Measurements from ENCODE around the gene SLC25A17. TPM values are rescaled to one million over a fixed set of nuclear protein-coding genes. Genes with fewer than 3 reads are reported as not detected.
A peak's percentile ranks its signal among the peaks of the same experiment; 100 is the strongest.

SLC25A17 gene
- total RNA-seq, 1 donor from 2014 or later, result 30.1 TPM

DNA sequence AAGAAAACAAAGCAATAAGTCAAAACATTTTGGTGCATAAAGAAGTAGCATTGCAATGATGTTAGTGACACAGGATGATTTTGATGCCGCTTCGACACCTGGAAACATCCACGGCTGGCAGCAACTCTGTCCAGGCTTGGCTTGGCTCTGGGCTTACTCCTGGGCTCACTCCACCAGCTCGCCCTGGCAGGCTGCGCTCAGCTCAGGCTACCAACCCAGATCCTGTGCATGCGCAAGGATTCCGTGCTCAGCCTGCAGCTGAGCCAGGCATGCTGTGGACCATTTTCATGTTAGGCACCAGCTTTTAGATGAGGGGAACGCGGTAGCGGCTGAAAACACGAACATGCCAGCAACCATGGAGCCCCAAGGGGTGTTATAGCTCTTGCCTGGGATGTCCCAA lies 66.0 kb downstream of the SLC25A17 start:
- no peak overlapping the region for H3K4me3 Mint-ChIP-seq
- H3K36me3 Mint-ChIP-seq, result no peaks in the 10 kb centered on the region
- peaks cover 3% of the 10 kb centered on the region for H3K9me3 Mint-ChIP-seq
- H3K27ac Mint-ChIP-seq, result no peak overlapping the region
- H3K4me1 Mint-ChIP-seq, result peaks cover 29% of the 10 kb centered on the region
- DNase-seq (ENCODE audit: low spot score in 2 of 2, unreplicated experiment in 2 of 2), result no peak
- TF ChIP-seq CTCF (IDR thresholded peaks at IDR 0.05; ENCODE audit: unreplicated experiment), result no peak
- no peaks in the 10 kb centered on the region for H3K27me3 Mint-ChIP-seq (ENCODE audit: low read depth)

DNA sequence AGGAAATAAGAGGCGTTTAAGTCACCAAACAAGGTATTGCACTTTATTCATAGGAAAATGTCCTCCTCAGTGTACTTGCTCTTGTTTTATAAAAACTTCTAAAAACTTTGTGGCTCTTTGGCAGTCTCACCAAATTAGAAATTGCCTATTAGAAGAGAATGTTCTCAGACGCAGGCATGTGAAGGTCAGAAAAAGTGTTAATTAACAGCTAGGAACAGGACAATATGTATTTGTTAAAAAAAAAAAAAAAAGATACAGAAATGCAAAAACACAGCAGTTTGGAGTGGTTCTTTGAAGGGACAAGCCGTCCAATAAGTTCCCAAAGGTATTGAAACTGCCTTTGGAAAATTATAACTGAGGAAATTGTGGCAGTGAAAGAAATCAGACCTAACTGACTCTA lies 67.9 kb downstream of the SLC25A17 start:
- Mint-ChIP-seq H3K27me3 (ENCODE audit: low read depth) (no peaks in the 10 kb centered on the region), H3K4me1 (peaks cover 25% of the 10 kb centered on the region), H3K4me3 (no peak overlapping the region), H3K27ac (peak overlapping the region; percentile 73), H3K36me3 (peaks cover 2% of the 10 kb centered on the region), H3K9me3 (peaks cover 3% of the 10 kb centered on the region)
- TF ChIP-seq CTCF (IDR thresholded peaks at IDR 0.05; ENCODE audit: unreplicated experiment), result no peak
- DNase-seq (ENCODE audit: low spot score in 2 of 2, unreplicated experiment in 2 of 2), result no peak

- Mint-ChIP-seq H3K4me1 (peaks cover 25% of the 10 kb centered on the region), H3K27me3 (ENCODE audit: low read depth) (no peaks in the 10 kb centered on the region), H3K36me3 (peaks cover 2% of the 10 kb centered on the region), H3K9me3 (peaks cover 3% of the 10 kb centered on the region), H3K27ac (no peak overlapping the region), H3K4me3 (no peak overlapping the region)
- DNase-seq (ENCODE audit: low spot score in 2 of 2, unreplicated experiment in 2 of 2), result no peak
- no peak for TF ChIP-seq CTCF (IDR thresholded peaks at IDR 0.05; ENCODE audit: unreplicated experiment)
These were observed 69.3 kb downstream of the SLC25A17 start for GRCh38 chr22:40749829-40750228.

- Mint-ChIP-seq H3K9me3 (peaks cover 3% of the 10 kb centered on the region), H3K4me3 (no peak overlapping the region), H3K36me3 (peaks cover 2% of the 10 kb centered on the region), H3K27ac (no peak overlapping the region), H3K4me1 (peaks cover 25% of the 10 kb centered on the region), H3K27me3 (ENCODE audit: low read depth) (no peaks in the 10 kb centered on the region)
- no peak for TF ChIP-seq CTCF (IDR thresholded peaks at IDR 0.05; ENCODE audit: unreplicated experiment)
- DNase-seq (ENCODE audit: low spot score in 2 of 2, unreplicated experiment in 2 of 2), result no peak
These were observed 70.5 kb downstream of the SLC25A17 start for GRCh38 chr22:40748388-40749355.

GRCh38 chr22:40747361-40747760 lies 71.8 kb downstream of the SLC25A17 start:
- no peaks in the 10 kb centered on the region for H3K27me3 Mint-ChIP-seq (ENCODE audit: low read depth)
- TF ChIP-seq CTCF (IDR thresholded peaks at IDR 0.05; ENCODE audit: unreplicated experiment), result no peak
- H3K4me1 Mint-ChIP-seq, result peaks cover 25% of the 10 kb centered on the region
- no peak overlapping the region for H3K4me3 Mint-ChIP-seq
- H3K27ac Mint-ChIP-seq, result no peak overlapping the region
- H3K9me3 Mint-ChIP-seq, result no peaks in the 10 kb centered on the region
- DNase-seq (ENCODE audit: low spot score in 2 of 2, unreplicated experiment in 2 of 2), result no peak
- H3K36me3 Mint-ChIP-seq, result peaks cover 2% of the 10 kb centered on the region
